Measurements from ENCODE around the gene PPP2R2C.

GRCh38 chr4:6379767-6380745, 92.4 kb downstream of the PPP2R2C start:
- TF ChIP-seq CTCF (IDR thresholded peaks at IDR 0.05), result no peak
- TF ChIP-seq TCF7L2 (IDR thresholded peaks at IDR 0.05; ENCODE audit: low read depth, low read length), result no peak
- no peak for TF ChIP-seq REST (IDR thresholded peaks at IDR 0.05; ENCODE audit: insufficient read depth in 1 of 2, low read depth in 2 of 2, low read length in 1 of 2)
